KOPT-K1 (cell line): ENCODE data around the gene TBK1.
A peak's percentile ranks its signal among the peaks of the same experiment; 100 is the strongest.

Experiments
- H3K27ac ChIP-seq: fragments of 200-600 bp; sonication (generic); 2 replicates; pipeline ENCODE4 v1.5.1; 2016; ENCODE audit warnings: antibody characterized with exemption, mild to moderate bottlenecking, low read depth, low read length; ENCODE audit not compliant: poor library complexity, severe bottlenecking
- H3K36me3 ChIP-seq: fragments of 200-600 bp; sonication (generic); 2 replicates; pipeline ENCODE4 v1.5.1; 2017; ENCODE audit warnings: antibody characterized with exemption, mild to moderate bottlenecking, low read length, moderate library complexity; ENCODE audit not compliant: insufficient read depth
- H3K9me3 ChIP-seq: fragments of 200-600 bp; sonication (generic); 2 replicates; pipeline ENCODE4 v1.5.1; 2017; ENCODE audit warnings: antibody characterized with exemption, low read length, mild to moderate bottlenecking; ENCODE audit not compliant: insufficient read depth, poor library complexity, severe bottlenecking

Gene TBK1

DNA sequence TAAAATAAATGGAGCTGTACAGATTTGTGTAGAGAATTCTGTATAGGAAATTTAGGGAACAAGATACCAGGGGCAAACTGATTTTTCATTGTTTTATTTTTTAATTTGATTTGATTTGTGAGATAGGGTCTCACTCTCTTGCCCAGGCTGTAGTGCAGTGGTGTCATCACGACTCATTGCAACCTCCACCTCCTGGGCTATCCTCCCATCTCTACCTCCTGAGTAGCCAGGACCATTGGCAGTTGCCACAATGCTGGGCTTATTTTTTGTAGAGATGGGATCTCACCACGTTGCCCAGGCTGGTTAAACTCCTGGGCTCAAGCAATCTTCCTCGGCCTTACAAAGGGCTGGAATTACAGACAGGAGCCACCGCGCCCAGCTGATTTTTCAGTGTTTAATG lies 18.0 kb upstream of the TBK1 start:
- H3K9me3 ChIP-seq: no peaks in the 10 kb centered on the region
- H3K27ac ChIP-seq: no peak overlapping the region
- peaks cover 100% of the 10 kb centered on the region for H3K36me3 ChIP-seq

DNA sequence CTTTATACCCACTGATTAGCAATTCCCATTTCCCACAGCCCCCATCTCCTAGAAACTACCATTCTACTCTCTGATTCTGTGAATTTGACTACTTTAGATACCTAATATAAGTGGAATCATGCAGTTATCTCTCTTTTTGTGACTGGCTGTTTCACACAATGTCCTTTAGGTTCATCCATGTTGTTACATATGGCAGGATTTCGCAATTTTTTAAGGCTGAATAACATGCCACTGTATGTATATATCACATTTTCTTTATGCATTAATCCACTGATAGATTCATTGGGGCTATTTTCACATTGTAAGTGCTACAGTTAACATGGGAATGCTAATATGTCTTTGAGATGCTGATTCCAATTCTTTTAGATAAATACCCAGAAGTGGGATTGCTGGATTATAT lies 11.8 kb upstream of the TBK1 start:
- no peaks in the 10 kb centered on the region for H3K9me3 ChIP-seq
- H3K36me3 ChIP-seq: peaks cover 98% of the 10 kb centered on the region
- H3K27ac ChIP-seq: no peak overlapping the region

DNA sequence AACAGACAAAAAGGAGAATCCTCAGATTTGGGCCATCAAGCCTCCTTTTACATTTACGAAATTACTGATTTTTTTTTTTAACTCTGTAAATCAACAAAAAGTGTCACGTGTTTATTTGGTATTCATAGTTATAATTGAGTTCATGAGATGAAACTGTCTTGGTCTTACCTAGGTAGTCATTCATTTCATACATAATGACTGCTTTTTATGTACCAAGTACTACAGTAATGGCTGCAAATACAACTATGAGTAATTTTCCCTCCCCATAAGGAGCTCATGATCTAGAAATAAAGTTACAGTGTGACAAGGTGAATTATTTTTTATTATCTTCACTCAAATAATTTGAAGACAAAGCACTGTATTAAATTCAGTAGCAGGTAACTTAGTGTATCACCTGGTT lies 6.4 kb upstream of the TBK1 start:
- peaks cover 91% of the 10 kb centered on the region for H3K36me3 ChIP-seq
- no peaks in the 10 kb centered on the region for H3K9me3 ChIP-seq
- no peak overlapping the region for H3K27ac ChIP-seq

DNA sequence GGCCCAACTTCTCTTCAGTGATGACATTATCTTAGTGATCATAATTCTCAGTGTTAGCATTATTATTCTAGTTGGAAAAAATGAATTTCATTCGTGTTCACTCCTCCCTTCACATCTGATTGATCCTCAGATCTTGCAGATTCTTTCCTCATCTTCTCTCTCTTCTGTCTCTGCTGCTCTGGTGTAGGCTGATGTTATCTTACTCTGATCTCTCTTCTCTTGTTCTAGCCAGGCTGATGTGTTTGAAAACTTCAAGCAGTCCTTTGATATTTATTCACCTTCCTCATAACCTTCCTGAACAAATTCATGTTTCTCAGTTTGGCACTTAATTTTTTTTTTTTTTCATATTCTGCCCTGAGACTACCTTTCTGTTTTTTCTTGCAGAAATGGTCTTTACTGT lies 5.6 kb upstream of the TBK1 start:
- Histone ChIP-seq H3K9me3 (no peaks in the 10 kb centered on the region), H3K36me3 (peaks cover 83% of the 10 kb centered on the region), H3K27ac (no peak overlapping the region)

DNA sequence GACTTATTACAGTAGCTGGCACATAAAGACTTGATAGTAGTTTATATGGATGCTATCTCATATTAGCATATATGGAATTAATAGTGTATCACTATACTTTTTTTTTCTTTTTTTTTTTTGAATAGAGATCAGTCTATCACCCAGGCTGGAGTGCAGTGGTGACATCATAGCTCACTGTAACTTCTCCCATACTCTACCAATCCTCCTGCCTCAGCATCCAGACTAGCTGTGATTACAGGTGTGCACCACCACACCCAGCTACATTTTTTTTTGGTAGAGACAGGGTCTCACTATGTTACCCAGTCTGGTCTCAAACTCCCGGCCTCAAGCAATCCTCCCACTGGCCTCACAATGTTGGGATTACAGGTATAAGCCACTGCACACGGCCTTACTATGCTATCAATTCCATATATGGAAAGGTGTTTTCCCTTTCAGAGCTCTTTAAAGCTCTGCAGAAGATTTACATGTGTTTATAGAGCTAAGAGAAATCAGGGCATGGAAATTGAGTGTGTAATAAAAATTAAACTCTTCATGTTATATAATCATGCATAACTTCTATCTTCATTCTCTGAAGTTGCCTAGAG lies 1.8 kb upstream of the TBK1 start:
- H3K9me3 ChIP-seq: no peaks in the 10 kb centered on the region
- no peak overlapping the region for H3K27ac ChIP-seq
- peaks cover 46% of the 10 kb centered on the region for H3K36me3 ChIP-seq

DNA sequence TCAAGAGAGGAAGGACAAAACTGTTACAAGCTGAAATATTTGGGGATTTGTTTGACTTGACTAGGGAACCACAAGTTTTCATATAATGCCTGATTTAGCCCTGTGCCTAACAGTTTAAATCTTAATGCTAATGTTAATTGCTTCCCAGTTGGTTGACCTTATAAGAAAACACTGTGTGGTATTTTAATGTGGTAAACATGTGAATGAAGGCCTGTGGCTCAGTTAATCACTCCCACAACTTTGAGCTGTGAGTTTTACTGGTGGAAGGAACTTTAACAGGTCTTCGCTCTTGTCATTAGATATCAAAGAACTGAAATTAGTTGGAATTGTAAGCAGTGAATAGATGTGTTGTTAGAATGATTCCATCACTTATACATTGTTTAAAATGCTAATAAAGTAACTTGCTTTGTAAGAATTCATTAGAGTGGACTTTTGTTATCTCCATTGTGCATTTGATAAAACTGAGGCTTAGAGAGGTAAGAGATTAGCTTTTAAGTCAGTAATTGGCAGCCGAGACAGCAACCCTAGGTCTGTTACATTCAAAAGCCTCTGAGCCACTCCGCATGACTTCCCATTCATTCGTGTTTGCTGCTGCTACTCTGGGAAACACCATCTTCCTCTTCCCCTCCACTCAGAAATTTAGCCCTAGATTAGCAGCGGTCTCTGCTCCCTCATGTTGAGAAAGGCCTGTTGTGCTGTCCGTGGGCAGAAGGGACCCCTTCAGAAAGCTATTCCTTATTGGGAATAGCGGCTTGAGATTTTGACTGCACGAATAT lies 1.0 kb upstream of the TBK1 start:
- Histone ChIP-seq H3K36me3 (peaks cover 39% of the 10 kb centered on the region), H3K27ac (no peak overlapping the region)

DNA sequence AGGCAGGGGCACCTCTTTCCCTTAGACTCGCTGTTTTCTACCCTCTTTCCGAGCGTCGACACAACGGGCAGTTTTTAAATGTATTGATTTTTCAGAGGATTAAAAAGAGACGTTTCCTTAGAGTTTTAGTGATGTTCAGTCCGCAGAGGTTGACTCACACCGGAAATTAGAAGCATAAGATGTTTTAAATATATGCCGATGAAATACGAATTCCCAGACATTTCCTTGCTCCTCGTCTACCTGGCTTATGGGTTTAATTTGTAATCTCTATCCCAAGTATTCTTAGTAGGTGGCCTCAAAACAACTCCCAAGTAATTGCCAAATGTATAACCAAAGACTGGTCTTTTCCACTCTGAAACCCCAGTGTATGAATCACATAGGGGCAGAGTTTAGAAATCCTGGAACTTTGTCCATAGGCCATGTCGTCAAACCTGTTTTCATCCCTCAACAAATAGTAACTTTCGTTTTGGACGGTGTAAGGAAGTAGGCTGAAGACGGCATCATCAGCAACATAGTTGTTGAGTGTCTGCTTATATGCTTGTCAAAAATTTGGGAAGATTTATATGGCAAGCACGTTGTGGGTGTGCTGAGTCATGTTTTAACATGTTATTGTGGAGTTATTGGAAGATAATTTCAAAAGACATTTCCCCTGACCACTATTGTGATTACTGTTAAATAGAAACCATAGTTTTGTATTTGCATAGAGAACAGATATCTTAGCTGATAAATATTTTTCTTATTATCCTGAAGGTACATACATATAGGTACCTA lies 824 bp downstream of the TBK1 start:
- Histone ChIP-seq H3K27ac (peak overlapping the region; percentile 83), H3K9me3 (no peaks in the 10 kb centered on the region), H3K36me3 (peaks cover 26% of the 10 kb centered on the region)

More for the DNA sequence above, 1.0 kb upstream of the TBK1 start:
- no peaks in the 10 kb centered on the region for H3K9me3 ChIP-seq

DNA sequence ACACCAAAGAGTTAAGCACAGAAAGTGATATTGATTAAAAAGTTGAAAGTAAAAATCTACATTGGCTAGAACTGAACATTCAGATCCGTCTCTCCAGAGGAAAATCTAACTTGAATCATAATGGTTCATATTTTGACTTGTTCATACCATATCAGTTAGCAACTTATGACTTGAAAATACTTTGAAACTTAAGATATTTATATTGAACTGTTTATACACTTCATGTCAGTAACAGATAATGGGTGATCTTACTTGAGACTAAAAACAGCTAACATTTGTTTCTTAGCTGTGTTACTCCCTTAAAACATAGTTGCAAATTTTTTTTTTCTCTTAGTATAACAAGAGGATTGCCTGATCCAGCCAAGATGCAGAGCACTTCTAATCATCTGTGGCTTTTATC lies 3.6 kb downstream of the TBK1 start:
- peaks cover 9% of the 10 kb centered on the region; the same call in 1 of the 2 replicates for H3K36me3 ChIP-seq

DNA sequence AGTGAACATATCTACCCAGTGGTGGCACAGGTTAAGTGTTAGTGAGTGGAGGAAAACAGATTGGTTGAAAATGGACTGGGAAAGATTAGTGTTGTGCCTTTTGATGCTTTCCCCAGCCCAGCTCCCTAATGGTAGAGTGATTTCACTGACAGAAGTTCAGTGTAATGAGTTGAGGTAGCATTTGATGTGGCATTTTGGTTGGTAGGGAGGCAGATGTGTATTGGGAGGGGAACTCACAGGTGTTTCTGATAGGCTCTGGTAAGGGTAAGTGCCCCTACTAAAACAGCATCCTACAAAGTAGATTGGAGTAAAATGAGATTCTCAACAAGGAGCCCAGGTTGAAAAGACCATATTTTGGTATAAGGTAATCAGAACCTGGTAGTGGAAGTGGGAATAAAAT lies 4.2 kb downstream of the TBK1 start:
- Histone ChIP-seq H3K36me3 (peaks cover 9% of the 10 kb centered on the region; the same call in 1 of the 2 replicates), H3K9me3 (no peaks in the 10 kb centered on the region), H3K27ac (peak overlapping the region; percentile 31)

More for the DNA sequence above, 3.6 kb downstream of the TBK1 start:
- Histone ChIP-seq H3K9me3 (no peaks in the 10 kb centered on the region), H3K27ac (peak overlapping the region; percentile 31)

DNA sequence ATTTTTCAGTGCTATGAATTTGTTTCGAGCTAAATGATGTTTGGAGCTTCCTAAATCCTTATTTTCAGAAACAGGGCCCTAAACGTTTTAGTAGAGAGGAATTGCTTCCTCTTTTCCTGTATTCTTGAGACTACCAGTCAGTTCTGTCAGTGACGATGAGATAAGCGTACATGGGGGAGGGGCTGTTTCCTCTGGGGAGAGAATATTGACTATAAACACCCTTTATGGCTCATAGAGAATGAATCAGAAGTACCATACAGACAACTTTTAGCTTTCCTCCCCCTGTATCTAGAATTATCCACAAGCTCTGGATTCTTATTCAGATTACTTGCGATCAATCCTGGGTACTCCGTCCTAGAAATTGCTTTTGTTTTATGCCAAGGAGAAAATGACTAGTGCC lies 5.1 kb downstream of the TBK1 start:
- Histone ChIP-seq H3K27ac (no peak overlapping the region), H3K36me3 (peaks cover 17% of the 10 kb centered on the region)

DNA sequence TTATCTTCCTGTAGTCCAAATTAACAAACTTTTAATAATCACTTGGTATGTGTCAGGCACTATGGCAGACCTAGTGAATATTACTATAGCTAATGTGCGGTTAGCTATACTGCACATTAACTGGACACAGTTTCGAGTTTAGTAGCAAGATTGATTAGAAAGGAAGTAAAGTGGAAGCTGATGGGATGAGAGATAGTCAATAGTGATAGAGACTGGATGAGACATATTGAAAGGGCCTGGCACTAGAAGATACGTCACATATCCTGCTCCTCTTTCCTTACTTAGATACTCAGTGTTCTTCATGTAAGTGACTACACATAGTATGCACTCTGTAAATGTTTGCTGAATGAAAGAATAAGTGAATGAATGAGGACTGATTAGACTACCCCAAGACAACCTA lies 5.5 kb downstream of the TBK1 start:
- Histone ChIP-seq H3K27ac (no peak overlapping the region), H3K36me3 (peaks cover 18% of the 10 kb centered on the region), H3K9me3 (no peaks in the 10 kb centered on the region)

More for the DNA sequence above, 5.1 kb downstream of the TBK1 start:
- no peaks in the 10 kb centered on the region for H3K9me3 ChIP-seq

DNA sequence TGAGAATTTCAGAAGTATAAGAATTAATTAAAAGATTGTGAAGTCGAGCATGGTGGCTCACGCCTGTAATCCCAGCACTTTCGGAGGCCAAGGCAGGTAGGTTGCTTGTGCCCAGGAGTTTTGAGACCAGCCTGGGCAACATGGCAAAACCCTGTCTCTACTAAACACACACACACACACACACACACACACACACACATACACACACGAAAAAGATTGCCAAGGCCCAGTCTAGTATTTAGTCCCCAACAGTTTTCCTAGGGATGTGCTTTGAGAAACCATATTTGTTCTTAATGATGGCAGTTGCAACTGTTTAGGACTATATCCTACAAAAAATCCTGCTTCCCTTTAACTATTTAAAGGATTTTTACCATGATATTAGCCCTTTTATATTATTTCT lies 6.0 kb downstream of the TBK1 start:
- no peak overlapping the region for H3K27ac ChIP-seq

DNA sequence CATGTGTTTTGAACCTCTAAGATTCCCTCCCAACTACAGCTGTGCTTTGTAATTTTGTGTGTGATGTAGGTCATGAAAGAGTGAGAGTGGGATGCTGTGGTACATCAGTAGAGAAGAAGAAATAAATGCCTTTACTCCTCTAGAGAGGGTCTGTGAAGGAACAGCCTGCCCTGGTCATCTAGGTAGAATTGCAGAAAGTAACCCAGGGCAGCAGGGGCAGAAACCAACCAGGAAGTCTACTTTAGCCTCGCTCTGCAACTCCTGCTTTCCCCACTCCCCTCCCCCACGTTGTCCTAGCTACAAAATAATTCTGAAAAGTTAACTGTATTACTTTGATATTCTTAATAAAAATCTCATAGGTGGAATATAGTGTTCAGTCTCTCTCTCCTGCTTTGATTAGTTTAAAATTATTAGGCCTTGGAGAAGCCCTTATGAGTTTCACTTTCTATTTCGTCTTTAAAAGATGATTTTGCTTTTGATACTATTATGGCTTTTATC lies 7.5 kb downstream of the TBK1 start:
- Histone ChIP-seq H3K36me3 (peaks cover 25% of the 10 kb centered on the region), H3K27ac (peak overlapping the region; percentile 82), H3K9me3 (no peaks in the 10 kb centered on the region)

More for the DNA sequence above, 6.0 kb downstream of the TBK1 start:
- Histone ChIP-seq H3K36me3 (peaks cover 22% of the 10 kb centered on the region), H3K9me3 (no peaks in the 10 kb centered on the region)

DNA sequence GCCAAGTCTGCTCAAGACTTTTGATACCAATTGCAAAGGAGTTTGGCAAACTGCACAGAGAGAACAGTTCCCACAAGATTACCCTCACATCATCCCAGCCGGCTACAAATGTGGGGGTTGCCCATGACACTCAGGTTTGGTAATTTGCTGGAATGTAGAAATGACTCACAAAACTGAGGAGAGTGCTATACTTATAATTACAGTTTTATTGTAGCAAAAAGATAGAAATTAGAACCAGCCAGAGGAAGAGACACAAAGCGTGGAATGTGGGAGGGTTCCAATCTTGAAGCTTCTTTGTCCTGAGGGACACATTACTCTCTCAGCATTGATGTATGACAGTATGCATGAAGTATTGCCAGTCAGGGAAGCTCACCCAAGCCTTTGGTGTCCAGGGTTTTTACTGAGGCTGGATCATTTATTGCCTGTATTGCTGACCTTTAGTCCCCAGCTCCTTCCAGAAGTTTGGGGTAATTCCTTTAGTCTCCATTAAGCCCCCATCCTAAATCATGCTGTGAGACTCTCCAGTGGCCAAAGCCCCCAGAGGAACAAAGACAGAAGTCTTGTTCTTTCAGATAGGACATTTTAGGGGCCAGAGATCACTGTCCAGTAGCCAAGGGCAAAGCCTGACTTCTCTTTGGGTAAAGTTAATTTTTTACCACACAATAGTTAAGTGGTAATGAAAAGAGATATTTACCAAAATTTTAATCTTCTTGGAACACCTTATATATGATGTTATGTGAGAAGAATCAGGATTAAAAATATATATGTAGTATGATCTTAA lies 9.9 kb downstream of the TBK1 start:
- Histone ChIP-seq H3K36me3 (peaks cover 47% of the 10 kb centered on the region), H3K9me3 (no peaks in the 10 kb centered on the region), H3K27ac (no peak overlapping the region)
